Kidney (tissue), 14 donors: ENCODE data around the gene SNRNP35. TPM values are rescaled to one million over a fixed set of nuclear protein-coding genes. Genes with fewer than 3 reads are reported as not detected.
A peak's percentile ranks its signal among the peaks of the same experiment; 100 is the strongest.

Source experiments
- DNase-seq, 5 donors: peaks; one replicate each; pipeline ENCODE4 v3.0.0-alpha.2; 2013 to 2020
- FAIRE-seq: peaks from 2 replicates; lab custom pipeline; 2012; peaks lifted over from hg19 to GRCh38; lab: Jason Lieb, UNC
- H3K27ac ChIP-seq, 2 donors: one replicate each; pipeline ENCODE4 v1.7.0; 2013; ENCODE audit warnings: low read depth in 2 of 2, low read length in 2 of 2, inconsistent platforms in 1 of 2
- H3K27me3 ChIP-seq: one replicate; pipeline ENCODE4 v1.7.1; 2013; ENCODE audit warnings: low read length, inconsistent platforms; ENCODE audit not compliant: control insufficient read depth, insufficient read depth
- H3K36me3 ChIP-seq, 3 donors: one replicate each; pipeline versions ENCODE4 v1.7.0 to v1.7.1; 2013; ENCODE audit warnings: low read length in 3 of 3, control low read depth in 1 of 3, inconsistent platforms in 1 of 3; ENCODE audit not compliant: insufficient read depth in 3 of 3, control insufficient read depth in 2 of 3
- H3K4me1 ChIP-seq, 3 donors: one replicate each; pipeline versions ENCODE4 v1.7.0 to v1.7.1; 2013; ENCODE audit warnings: low read length in 3 of 3, inconsistent platforms in 1 of 3, low read depth in 1 of 3; ENCODE audit not compliant: control insufficient read depth in 2 of 3, insufficient read depth in 2 of 3
- H3K4me3 ChIP-seq, 3 donors: one replicate each; pipeline versions ENCODE4 v1.7.0 to v1.8.1; 2013; ENCODE audit warnings: low read length in 3 of 3, control low read depth in 1 of 3, inconsistent platforms in 1 of 3
- H3K9ac ChIP-seq, 3 donors: one replicate each; pipeline versions ENCODE4 v1.7.0 to v1.7.1; 2013; ENCODE audit warnings: low read length in 3 of 3, control low read depth in 1 of 3, inconsistent platforms in 1 of 3
- H3K9me3 ChIP-seq, 3 donors: one replicate each; pipeline versions ENCODE4 v1.7.0 to v1.7.1; 2013; ENCODE audit warnings: low read length in 3 of 3, control low read depth in 1 of 3, inconsistent platforms in 1 of 3; ENCODE audit not compliant: control insufficient read depth in 2 of 3, insufficient read depth in 1 of 3
- intact Hi-C: fragments of 100-400 bp; cut with DNase I; formaldehyde crosslinking; loops from one replicate; pipeline ENCODE4 v1.11.1; 2022
- polyA plus RNA-seq: library from polyadenylated mRNA; stranded (reverse); fragments of 350-450 nt; fragmentation: Illumina TruSeq; extraction: RNeasy Lipid Tissue Mini Kit (QIAGEN cat#74804); gene quantifications from one replicate; pipeline ENCODE4 v1.2.3, GENCODE V29; 2014; ENCODE audit warnings: low read depth, low replicate concordance; ENCODE audit not compliant: insufficient read depth
- total RNA-seq: library from RNA; stranded (reverse); fragmentation: NEBNext Ultra II Directional; extraction: Animal tissue kit (Norgen Biotek cat#: 25700); gene quantifications from one replicate; pipeline ENCODE4 v1.2.1, GENCODE V29; 2021
- TF ChIP-seq, protein P1 (sequence below): IDR thresholded peaks from 3 replicates; pipeline ENCODE4 v1.5.1; 2012; ENCODE audit warnings: mild to moderate bottlenecking, moderate library complexity, borderline replicate concordance; ENCODE audit not compliant: insufficient read depth; ENCODE audit errors: extremely low read depth
- donor health status: control.
- donor health status: control.
- donor health status: control.
- donor health status: control.
- donor health status: control.
- donor health status: DM: yes; HTN: yes; CAD: no.
- donor health status: Normal renal cell carcinoma (clear cell type).

The SNRNP35 gene
- total and polyA plus RNA-seq, 2 donors from 2014 or later: 23.6 to 51.2 TPM

- Histone ChIP-seq H3K4me1 (peaks cover 0 to 10% (median 5%) of the 10 kb centered on the region in 3 donors), H3K36me3 (no peaks in the 10 kb centered on the region), H3K9me3 (no peaks in the 10 kb centered on the region), H3K9ac (peak overlapping the region in 1 of 3 donors; percentile 40), H3K27ac (peak overlapping the region; percentile 54 to 63), H3K27me3 (no peaks in the 10 kb centered on the region), H3K4me3 (no peak overlapping the region)
- intact Hi-C loops: no loop called here
- TF ChIP-seq, protein P1, sequence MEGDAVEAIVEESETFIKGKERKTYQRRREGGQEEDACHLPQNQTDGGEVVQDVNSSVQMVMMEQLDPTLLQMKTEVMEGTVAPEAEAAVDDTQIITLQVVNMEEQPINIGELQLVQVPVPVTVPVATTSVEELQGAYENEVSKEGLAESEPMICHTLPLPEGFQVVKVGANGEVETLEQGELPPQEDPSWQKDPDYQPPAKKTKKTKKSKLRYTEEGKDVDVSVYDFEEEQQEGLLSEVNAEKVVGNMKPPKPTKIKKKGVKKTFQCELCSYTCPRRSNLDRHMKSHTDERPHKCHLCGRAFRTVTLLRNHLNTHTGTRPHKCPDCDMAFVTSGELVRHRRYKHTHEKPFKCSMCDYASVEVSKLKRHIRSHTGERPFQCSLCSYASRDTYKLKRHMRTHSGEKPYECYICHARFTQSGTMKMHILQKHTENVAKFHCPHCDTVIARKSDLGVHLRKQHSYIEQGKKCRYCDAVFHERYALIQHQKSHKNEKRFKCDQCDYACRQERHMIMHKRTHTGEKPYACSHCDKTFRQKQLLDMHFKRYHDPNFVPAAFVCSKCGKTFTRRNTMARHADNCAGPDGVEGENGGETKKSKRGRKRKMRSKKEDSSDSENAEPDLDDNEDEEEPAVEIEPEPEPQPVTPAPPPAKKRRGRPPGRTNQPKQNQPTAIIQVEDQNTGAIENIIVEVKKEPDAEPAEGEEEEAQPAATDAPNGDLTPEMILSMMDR: no peak
- FAIRE-seq (no peak), DNase-seq (no peak)
These were observed 11.6 kb upstream of the SNRNP35 start for GRCh38 chr12:123446333-123446713.

- H3K27ac ChIP-seq: no peak overlapping the region
- no peak overlapping the region for H3K9ac ChIP-seq
- H3K27me3 ChIP-seq: no peaks in the 10 kb centered on the region
- no peaks in the 10 kb centered on the region for H3K36me3 ChIP-seq
- DNase-seq (no peak), FAIRE-seq (no peak)
- no peak overlapping the region for H3K4me3 ChIP-seq
- H3K9me3 ChIP-seq: no peaks in the 10 kb centered on the region
- peaks cover 0 to 10% (median 5%) of the 10 kb centered on the region in 3 donors for H3K4me1 ChIP-seq
- TF ChIP-seq, protein P1: no peak
- intact Hi-C loops: no loop called here
These were observed 8.6 kb upstream of the SNRNP35 start for GRCh38 chr12:123449249-123449733.

DNA sequence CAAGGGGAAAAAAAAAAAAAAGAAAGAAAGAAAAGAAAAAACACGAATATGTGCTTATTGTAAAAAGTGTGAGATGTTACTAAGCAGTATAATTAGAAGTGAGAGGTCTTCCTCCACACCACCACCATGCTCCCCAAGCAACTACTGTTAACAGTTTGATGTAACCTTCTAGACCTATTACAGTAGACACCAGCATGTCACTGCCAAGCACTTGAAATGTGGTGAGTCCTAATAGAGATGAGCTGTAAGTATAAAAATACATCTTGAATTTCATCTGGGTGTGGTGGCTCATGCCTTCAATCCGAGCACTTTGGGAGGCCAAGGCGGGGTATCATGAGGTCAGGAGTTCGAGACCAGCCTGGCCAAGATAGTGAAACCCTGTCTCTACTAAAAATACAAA is 8.1 kb upstream of the SNRNP35 start:
- no peak for FAIRE-seq
- H3K9me3 ChIP-seq: no peaks in the 10 kb centered on the region

More for the DNA sequence above, 8.1 kb upstream of the SNRNP35 start:
- no peak overlapping the region for H3K4me3 ChIP-seq
- intact Hi-C loops: no loop called here
- no peaks in the 10 kb centered on the region for H3K27me3 ChIP-seq
- H3K9ac ChIP-seq: no peak overlapping the region
- DNase-seq: no peak
- no peaks in the 10 kb centered on the region for H3K36me3 ChIP-seq
- H3K27ac ChIP-seq: no peak overlapping the region
- H3K4me1 ChIP-seq: peaks cover 0 to 7% (median 5%) of the 10 kb centered on the region in 3 donors
- TF ChIP-seq, protein P1: no peak
